Measurements from ENCODE around the gene SPAG8. TPM values are rescaled to one million over a fixed set of nuclear protein-coding genes. Genes with fewer than 3 reads are reported as not detected.
A peak's percentile ranks its signal among the peaks of the same experiment; 100 is the strongest.

Gene SPAG8
- total RNA-seq, 2 experiments from 2014 or later: 0.81 to 1.3 TPM

- TF ChIP-seq, protein P1, sequence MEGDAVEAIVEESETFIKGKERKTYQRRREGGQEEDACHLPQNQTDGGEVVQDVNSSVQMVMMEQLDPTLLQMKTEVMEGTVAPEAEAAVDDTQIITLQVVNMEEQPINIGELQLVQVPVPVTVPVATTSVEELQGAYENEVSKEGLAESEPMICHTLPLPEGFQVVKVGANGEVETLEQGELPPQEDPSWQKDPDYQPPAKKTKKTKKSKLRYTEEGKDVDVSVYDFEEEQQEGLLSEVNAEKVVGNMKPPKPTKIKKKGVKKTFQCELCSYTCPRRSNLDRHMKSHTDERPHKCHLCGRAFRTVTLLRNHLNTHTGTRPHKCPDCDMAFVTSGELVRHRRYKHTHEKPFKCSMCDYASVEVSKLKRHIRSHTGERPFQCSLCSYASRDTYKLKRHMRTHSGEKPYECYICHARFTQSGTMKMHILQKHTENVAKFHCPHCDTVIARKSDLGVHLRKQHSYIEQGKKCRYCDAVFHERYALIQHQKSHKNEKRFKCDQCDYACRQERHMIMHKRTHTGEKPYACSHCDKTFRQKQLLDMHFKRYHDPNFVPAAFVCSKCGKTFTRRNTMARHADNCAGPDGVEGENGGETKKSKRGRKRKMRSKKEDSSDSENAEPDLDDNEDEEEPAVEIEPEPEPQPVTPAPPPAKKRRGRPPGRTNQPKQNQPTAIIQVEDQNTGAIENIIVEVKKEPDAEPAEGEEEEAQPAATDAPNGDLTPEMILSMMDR (IDR thresholded peaks at IDR 0.05): no peak
- Histone ChIP-seq H3K4me3 (ENCODE audit: low read length) (no peak overlapping the region), H3K27ac (ENCODE audit: low read depth in 1 of 2, low read length in 2 of 2) (no peak overlapping the region), H3K4me1 (ENCODE audit: insufficient read depth, low read length) (peaks cover 21% of the 10 kb centered on the region), H3K36me3 (ENCODE audit: insufficient read depth, low read length) (no peaks in the 10 kb centered on the region), H3K27me3 (ENCODE audit: control insufficient read depth in 1 of 2, insufficient read depth in 2 of 2, low read length in 2 of 2) (no peaks in the 10 kb centered on the region), H3K9me3 (ENCODE audit: control insufficient read depth in 1 of 2, insufficient read depth in 1 of 2, low read length in 2 of 2) (no peaks in the 10 kb centered on the region)
- no peaks in the 10 kb centered on the region for H3K9me3 Mint-ChIP-seq
- intact Hi-C loops (cut with DNase I, micrococcal nuclease): no loop called here
- ATAC-seq (ENCODE audit: poor library complexity) (no peak), DNase-seq (no peak)
- H3K36me3 Mint-ChIP-seq (ENCODE audit: low read depth): no peaks in the 10 kb centered on the region
- CTCF ChIA-PET: interaction anchor here (0.8 to 1.5 kb wide), 5 partner anchors 9 to 98 kb away, joined by 3 to 5 read pairs (median 4); no protein-coding TSS in a partner anchor
- POLR2A ChIA-PET: interaction anchor here (1.2 kb wide), 1 partner anchor 23 kb away, joined by 3 read pairs; the partner anchor contains the start of gene SPAG8
- no peaks in the 10 kb centered on the region for H3K27me3 Mint-ChIP-seq
- H3K27ac Mint-ChIP-seq: no peak overlapping the region
- no peak overlapping the region for H3K4me3 Mint-ChIP-seq
- peaks cover 28% of the 10 kb centered on the region for H3K4me1 Mint-ChIP-seq (ENCODE audit: low read depth)
These were observed 22.5 kb upstream of the SPAG8 start for GRCh38 chr9:35834260-35835215.

- Mint-ChIP-seq H3K4me3 (peak overlapping the region; percentile 16), H3K27ac (no peak overlapping the region), H3K9me3 (no peaks in the 10 kb centered on the region), H3K27me3 (no peaks in the 10 kb centered on the region), H3K4me1 (ENCODE audit: low read depth) (peaks cover 40% of the 10 kb centered on the region), H3K36me3 (ENCODE audit: low read depth) (no peaks in the 10 kb centered on the region)
- ChIA-PET POLR2A (no interaction called here), CTCF (interaction anchor here (1.3 kb wide), 1 partner anchor 49 kb away, joined by 4 read pairs; no protein-coding TSS in a partner anchor)
- H3K36me3 ChIP-seq (ENCODE audit: insufficient read depth, low read length): no peaks in the 10 kb centered on the region
- DNase-seq: no peak
- H3K27me3 ChIP-seq (ENCODE audit: control insufficient read depth in 1 of 2, insufficient read depth in 2 of 2, low read length in 2 of 2): no peaks in the 10 kb centered on the region
- H3K4me1 ChIP-seq (ENCODE audit: insufficient read depth, low read length): peaks cover 30% of the 10 kb centered on the region
- H3K9me3 ChIP-seq (ENCODE audit: control insufficient read depth in 1 of 2, insufficient read depth in 1 of 2, low read length in 2 of 2): no peaks in the 10 kb centered on the region
- TF ChIP-seq, protein P1 (IDR thresholded peaks at IDR 0.05): no peak
- no peak overlapping the region for H3K4me3 ChIP-seq (ENCODE audit: low read length)
- no peak for ATAC-seq (ENCODE audit: poor library complexity)
- intact Hi-C loops (cut with DNase I, micrococcal nuclease): no loop called here
- no peak overlapping the region for H3K27ac ChIP-seq (ENCODE audit: low read depth in 1 of 2, low read length in 2 of 2)
These were observed 20.8 kb upstream of the SPAG8 start for GRCh38 chr9:35832814-35833213.

- Mint-ChIP-seq H3K27me3 (no peaks in the 10 kb centered on the region), H3K9me3 (no peaks in the 10 kb centered on the region), H3K27ac (no peak overlapping the region), H3K4me1 (ENCODE audit: low read depth) (peaks cover 43% of the 10 kb centered on the region), H3K4me3 (peak overlapping the region; percentile 50), H3K36me3 (ENCODE audit: low read depth) (no peaks in the 10 kb centered on the region)
- POLR2A ChIA-PET: no interaction called here
- peaks cover 35% of the 10 kb centered on the region for H3K4me1 ChIP-seq (ENCODE audit: insufficient read depth, low read length)
- H3K4me3 ChIP-seq (ENCODE audit: low read length): no peak overlapping the region
- no peaks in the 10 kb centered on the region for H3K9me3 ChIP-seq (ENCODE audit: control insufficient read depth in 1 of 2, insufficient read depth in 1 of 2, low read length in 2 of 2)
- no peak overlapping the region for H3K27ac ChIP-seq (ENCODE audit: low read depth in 1 of 2, low read length in 2 of 2)
- no peaks in the 10 kb centered on the region for H3K27me3 ChIP-seq (ENCODE audit: control insufficient read depth in 1 of 2, insufficient read depth in 2 of 2, low read length in 2 of 2)
- ATAC-seq (ENCODE audit: poor library complexity): no peak
- CTCF ChIA-PET: no interaction called here
- H3K36me3 ChIP-seq (ENCODE audit: insufficient read depth, low read length): no peaks in the 10 kb centered on the region
- intact Hi-C loops (cut with DNase I, micrococcal nuclease): no loop called here
- no peak for DNase-seq
- TF ChIP-seq, protein P1 (IDR thresholded peaks at IDR 0.05): no peak
These were observed 19.0 kb upstream of the SPAG8 start for GRCh38 chr9:35831040-35831439.
